Measurements from ENCODE around the gene CFDP1. TPM values are rescaled to one million over a fixed set of nuclear protein-coding genes. Genes with fewer than 3 reads are reported as not detected.

Gene CFDP1
- polyA plus RNA-seq, 1 donor (not counting 4 experiments of a cell fraction or from before 2014, with no cell fraction given) = 42.1 TPM

- H3K36me3 ChIP-seq (ENCODE audit: control insufficient read depth in 2 of 2, extremely low read depth in 1 of 2, insufficient read depth in 2 of 2, low read length in 2 of 2) = peaks cover 4 to 16% of the 10 kb centered on the region in 2 experiments
- no peak overlapping the region for H3K4me2 ChIP-seq (ENCODE audit: control insufficient read depth, extremely low read depth, insufficient read depth, low read depth, low read length)
- H4K20me1 ChIP-seq (ENCODE audit: control insufficient read depth, extremely low read depth, insufficient read depth, low read length) = peaks cover 17% of the 10 kb centered on the region
- H2AFZ ChIP-seq (ENCODE audit: control insufficient read depth, low read length) = no peak overlapping the region
- peaks cover 99% of the 10 kb centered on the region for H3K79me2 ChIP-seq (ENCODE audit: control insufficient read depth, insufficient read depth, low read length)
- H3K27me3 ChIP-seq (ENCODE audit: control insufficient read depth, extremely low read depth, insufficient read depth, low read length) = no peaks in the 10 kb centered on the region
- FAIRE-seq (no peak), DNase-seq (ENCODE audit: low read depth, low spot score) (no peak)
- no peak overlapping the region for H3K27ac ChIP-seq (ENCODE audit: control insufficient read depth, insufficient read depth, low read length)
- no peak for TF ChIP-seq EZH2 (IDR thresholded peaks at IDR 0.05; ENCODE audit: low read length)
- no peak for TF ChIP-seq CTCF (optimal IDR thresholded peaks at IDR 0.05 in 1 of 3, IDR thresholded peaks at IDR 0.05 in 1 of 3, conservative IDR thresholded peaks at IDR 0.05 in 1 of 3; ENCODE audit: extremely low read depth in 1 of 3, insufficient read depth in 2 of 3, low read length in 3 of 3)
- no peaks in the 10 kb centered on the region for H3K9me3 ChIP-seq (ENCODE audit: control insufficient read depth, low read depth, low read length)
- H3K9ac ChIP-seq (ENCODE audit: control insufficient read depth, extremely low read depth, insufficient read depth, low read length) = no peak overlapping the region
- H3K9me1 ChIP-seq (ENCODE audit: control insufficient read depth, extremely low read depth, insufficient read depth, low read length) = no peaks in the 10 kb centered on the region
- dilution Hi-C loops (cut with MboI; ENCODE audit: extremely low pct_ligation_motif_present, low sequenced_read_pairs) = no loop called here
- peaks cover 15% of the 10 kb centered on the region for H3K4me1 ChIP-seq (ENCODE audit: control insufficient read depth, extremely low read depth, insufficient read depth, low read length)
- no peak overlapping the region for H3K4me3 ChIP-seq (ENCODE audit: control insufficient read depth in 2 of 3, extremely low read depth in 1 of 3, insufficient read depth in 2 of 3, low read depth in 1 of 3, low read length in 3 of 3)
These were observed 25.1 kb upstream of the CFDP1 start for GRCh38 chr16:75458439-75458838.

- Histone ChIP-seq H3K4me3 (ENCODE audit: control insufficient read depth in 2 of 3, extremely low read depth in 1 of 3, insufficient read depth in 2 of 3, low read depth in 1 of 3, low read length in 3 of 3) (no peak overlapping the region), H3K27me3 (ENCODE audit: control insufficient read depth, extremely low read depth, insufficient read depth, low read length) (no peaks in the 10 kb centered on the region), H3K9ac (ENCODE audit: control insufficient read depth, extremely low read depth, insufficient read depth, low read length) (no peak overlapping the region), H3K36me3 (ENCODE audit: control insufficient read depth in 2 of 2, extremely low read depth in 1 of 2, insufficient read depth in 2 of 2, low read length in 2 of 2) (peaks cover 4 to 16% of the 10 kb centered on the region in 2 experiments), H3K79me2 (ENCODE audit: control insufficient read depth, insufficient read depth, low read length) (peaks cover 99% of the 10 kb centered on the region), H3K4me1 (ENCODE audit: control insufficient read depth, extremely low read depth, insufficient read depth, low read length) (peaks cover 14% of the 10 kb centered on the region), H2AFZ (ENCODE audit: control insufficient read depth, low read length) (no peak overlapping the region), H3K9me3 (ENCODE audit: control insufficient read depth, low read depth, low read length) (no peaks in the 10 kb centered on the region), H3K4me2 (ENCODE audit: control insufficient read depth, extremely low read depth, insufficient read depth, low read depth, low read length) (no peak overlapping the region), H4K20me1 (ENCODE audit: control insufficient read depth, extremely low read depth, insufficient read depth, low read length) (peaks cover 18% of the 10 kb centered on the region), H3K27ac (ENCODE audit: control insufficient read depth, insufficient read depth, low read length) (no peak overlapping the region), H3K9me1 (ENCODE audit: control insufficient read depth, extremely low read depth, insufficient read depth, low read length) (no peaks in the 10 kb centered on the region)
- DNase-seq (ENCODE audit: low read depth, low spot score) = no peak
- FAIRE-seq = no peak
- dilution Hi-C loops (cut with MboI; ENCODE audit: extremely low pct_ligation_motif_present, low sequenced_read_pairs) = no loop called here
- no peak for TF ChIP-seq EZH2 (IDR thresholded peaks at IDR 0.05; ENCODE audit: low read length)
- no peak for TF ChIP-seq CTCF (optimal IDR thresholded peaks at IDR 0.05 in 1 of 3, IDR thresholded peaks at IDR 0.05 in 1 of 3, conservative IDR thresholded peaks at IDR 0.05 in 1 of 3; ENCODE audit: extremely low read depth in 1 of 3, insufficient read depth in 2 of 3, low read length in 3 of 3)
These were observed 24.7 kb upstream of the CFDP1 start for GRCh38 chr16:75458029-75458428.

Measured in keratinocyte (primary cell).